HG03442 (cell line): Measurements from ENCODE around the gene GPAM.
A peak's percentile ranks its signal among the peaks of the same experiment; 100 is the strongest.
"Not testable (repeated sequence)": the region's sequence is repeated elsewhere in the genome, so short reads cannot be mapped to it uniquely, and the experiment has no call there.

Experiments
- ATAC-seq: cut with Tn5 transposase; IDR thresholded peaks from one replicate; pipeline ENCODE4 v1.9.1; 2021; ENCODE audit warnings: mild to moderate bottlenecking, moderate library complexity; ENCODE audit not compliant: unreplicated experiment

The GPAM gene

DNA sequence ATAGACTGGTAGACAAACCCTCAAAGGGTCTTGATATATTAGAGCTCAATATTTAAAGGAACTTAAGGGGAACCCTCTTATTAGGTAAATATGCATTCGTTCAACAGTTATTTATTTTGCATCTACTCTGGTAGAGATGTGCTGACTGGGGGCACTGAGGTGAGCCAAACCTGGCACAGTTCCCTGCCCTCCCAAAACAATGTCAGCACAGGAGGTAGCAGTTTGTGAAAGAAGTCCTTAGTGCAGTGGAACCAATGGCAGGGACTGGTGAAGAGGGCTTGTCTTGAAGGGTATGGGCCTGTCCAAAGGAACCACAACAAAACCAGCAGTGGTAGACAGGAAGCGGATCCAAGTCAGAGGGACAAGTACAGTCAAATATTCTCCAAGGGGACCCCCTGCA is 32.6 kb upstream of the GPAM start:
- no peak for ATAC-seq

DNA sequence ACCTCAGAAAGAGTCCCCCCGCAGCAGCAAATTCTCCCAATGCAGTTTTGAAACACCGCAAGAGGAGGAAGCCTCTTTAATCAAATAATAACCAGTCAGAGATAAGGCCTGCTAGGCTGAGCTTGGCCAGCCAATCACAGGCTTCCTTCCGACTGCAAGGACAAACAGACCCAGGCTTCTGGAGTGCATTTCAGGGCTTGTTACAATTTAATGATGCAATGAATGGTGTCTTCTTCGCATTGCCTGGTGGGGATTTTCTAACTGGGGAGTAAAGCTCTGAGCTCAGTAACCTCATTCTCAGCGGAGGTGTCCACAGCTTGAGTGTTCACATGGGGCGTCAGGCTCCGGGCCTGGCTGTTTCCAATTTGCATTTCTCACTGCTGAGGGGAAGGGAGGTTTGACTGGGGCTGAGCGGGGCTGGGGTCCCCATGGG is 31.8 kb upstream of the GPAM start:
- ATAC-seq = no peak

DNA sequence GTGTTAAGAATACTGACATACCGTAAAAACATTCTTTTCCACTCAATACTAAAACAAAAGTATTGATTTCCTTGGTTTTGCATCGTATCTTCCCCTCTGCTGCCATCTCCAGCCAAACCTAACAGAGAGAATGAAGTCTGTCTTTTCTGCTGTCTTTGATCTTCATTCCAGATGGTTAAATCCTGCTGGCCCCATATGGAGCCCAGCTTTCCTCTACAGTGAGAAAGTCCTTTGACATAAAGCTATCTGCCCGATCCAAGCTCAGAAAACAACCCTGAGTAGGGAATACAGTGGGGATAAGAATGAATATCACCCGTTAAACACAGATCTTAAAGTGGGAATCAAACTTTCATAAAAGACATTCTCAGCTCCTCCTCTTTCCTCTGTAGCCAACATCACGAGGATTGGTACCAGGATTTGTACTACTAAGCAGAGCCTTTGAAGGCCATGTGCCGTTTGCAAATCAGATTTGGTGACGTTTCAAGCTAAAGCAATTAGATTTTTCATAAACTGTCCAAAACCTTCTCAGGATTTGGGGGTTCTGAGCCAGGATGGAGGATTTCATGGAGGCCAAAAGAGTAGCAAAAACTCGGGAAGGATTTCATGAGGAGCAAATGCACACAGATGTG is 30.8 kb upstream of the GPAM start:
- ATAC-seq = no peak

DNA sequence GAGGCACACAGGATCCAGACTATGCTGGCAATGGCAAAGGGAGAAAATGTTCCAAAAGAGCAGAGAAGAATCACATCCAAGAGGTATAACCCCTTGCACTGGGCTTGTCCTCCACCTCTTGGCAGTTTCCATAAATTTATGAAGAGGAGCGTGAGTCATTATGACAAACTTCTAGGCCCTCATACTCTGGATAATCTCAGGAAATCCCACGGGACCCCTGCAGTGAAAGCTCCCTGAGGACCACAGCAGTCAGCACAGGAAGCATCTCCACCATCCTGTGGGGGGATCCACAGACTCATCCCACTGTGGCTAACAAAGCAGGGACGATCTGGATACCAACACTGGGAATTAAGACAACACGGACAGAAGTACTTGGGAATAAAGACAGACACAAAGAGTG is 30.3 kb upstream of the GPAM start:
- no peak for ATAC-seq

DNA sequence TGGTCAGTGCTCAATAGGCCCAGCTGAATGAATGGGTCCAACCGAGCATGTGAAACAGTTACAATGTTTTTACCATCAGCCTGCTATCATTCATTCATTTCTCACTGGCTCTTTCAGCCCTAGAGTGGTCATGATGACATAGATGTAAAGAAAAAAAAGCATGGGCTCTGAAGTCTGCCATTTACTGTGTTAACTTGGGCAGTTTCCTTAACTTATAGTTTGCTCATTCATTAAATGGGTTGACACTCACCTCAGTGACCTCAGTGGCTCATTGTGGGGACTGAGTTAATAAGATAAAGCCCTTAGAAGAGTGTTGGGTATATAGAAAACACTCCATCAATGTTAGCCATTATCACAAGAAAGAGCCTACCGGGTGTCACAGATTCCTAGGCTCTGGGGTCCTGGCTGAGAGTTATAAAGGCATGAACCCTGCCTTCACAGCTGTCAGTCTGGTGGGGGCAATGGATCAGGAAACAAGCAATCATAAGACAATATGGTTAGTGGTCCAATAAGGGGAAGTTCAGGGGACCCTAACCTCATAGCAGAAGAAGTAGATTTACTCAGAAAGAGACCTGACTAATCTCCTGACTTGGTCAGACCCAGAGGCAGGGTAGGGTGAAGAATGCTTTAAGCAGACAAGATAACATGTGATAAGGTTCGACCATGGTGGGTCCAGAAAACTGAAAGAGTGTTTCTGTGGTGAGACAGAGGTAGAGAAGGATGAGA is 29.7 kb upstream of the GPAM start:
- ATAC-seq = peak; percentile 67

DNA sequence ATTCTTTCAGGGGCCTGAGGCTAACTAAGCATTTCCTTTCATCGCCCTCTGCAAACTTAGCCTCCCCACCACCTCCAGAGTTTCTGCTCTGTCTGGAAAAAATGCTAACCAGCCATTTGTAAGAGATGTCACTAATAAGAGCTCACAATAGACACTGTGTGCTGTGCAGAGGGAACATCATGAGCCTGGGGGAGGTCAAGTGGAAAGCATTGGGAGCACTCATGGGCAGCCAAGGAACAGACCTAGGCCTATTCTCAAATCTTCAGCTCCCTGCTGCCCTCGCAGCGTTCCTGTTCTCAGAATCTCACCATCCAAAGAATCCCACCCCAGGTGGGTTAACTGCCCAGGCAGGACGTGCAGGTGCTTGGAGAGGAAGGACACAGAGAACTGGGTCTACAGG is 27.1 kb upstream of the GPAM start:
- ATAC-seq = no peak

DNA sequence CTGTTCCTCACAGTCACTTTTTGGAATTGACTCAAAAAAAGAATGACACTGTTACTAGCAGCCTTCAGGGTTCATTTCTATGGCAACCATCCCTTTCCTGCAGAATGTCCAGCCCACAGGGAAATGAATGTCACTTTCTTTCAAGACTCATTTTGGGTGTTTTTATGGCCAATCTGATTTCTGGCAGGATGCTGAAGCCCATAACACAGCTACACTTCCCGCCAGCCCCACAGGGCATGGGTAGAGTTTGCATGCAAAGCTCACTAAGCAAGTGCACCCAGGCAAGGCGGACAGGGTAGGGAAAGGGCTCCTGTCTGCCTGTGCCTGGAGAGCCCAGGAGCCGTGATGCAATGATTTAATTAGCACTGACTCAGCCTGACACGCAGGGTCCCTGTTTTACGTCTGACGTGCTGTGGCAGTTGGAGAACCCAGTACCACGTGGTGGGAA is 26.1 kb upstream of the GPAM start:
- ATAC-seq = no peak

DNA sequence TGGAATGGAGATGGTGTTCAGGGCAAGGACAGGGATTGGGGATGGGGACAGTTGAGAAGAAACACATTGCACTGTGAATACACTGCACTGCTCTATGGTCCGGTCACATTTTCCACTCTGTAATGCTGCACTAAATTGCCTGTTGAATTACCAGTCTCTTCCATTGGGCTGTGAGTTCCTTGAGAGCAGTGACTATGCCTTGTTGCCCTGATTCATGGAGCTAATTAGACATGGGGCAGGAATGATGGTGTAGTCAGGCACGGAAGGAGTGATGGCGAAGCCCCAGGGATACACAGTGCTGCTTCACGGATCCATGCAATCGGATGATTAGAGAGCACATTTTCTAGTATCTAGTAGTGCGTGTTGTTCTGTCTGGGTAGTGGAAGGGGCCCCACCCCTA is 25.4 kb upstream of the GPAM start:
- no peak for ATAC-seq

DNA sequence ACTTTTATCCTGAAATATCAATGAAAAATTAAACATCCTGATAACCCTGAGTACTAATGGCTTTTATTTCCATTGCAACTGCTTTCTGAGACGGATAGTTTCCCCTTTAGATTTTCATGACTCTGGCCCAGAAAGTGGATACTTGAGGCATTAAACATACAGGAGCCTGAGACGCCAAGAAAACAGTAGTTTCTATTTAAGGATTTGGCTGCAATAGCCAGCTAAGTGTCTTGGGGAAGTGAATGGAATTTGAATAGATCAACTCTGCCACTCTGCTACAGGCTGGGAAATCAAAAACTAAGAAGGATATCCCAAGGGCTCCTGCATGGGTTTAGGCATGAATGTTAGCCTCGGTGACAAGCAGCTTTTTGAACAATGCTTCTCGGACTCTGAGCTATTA is 24.7 kb upstream of the GPAM start:
- ATAC-seq = no peak

DNA sequence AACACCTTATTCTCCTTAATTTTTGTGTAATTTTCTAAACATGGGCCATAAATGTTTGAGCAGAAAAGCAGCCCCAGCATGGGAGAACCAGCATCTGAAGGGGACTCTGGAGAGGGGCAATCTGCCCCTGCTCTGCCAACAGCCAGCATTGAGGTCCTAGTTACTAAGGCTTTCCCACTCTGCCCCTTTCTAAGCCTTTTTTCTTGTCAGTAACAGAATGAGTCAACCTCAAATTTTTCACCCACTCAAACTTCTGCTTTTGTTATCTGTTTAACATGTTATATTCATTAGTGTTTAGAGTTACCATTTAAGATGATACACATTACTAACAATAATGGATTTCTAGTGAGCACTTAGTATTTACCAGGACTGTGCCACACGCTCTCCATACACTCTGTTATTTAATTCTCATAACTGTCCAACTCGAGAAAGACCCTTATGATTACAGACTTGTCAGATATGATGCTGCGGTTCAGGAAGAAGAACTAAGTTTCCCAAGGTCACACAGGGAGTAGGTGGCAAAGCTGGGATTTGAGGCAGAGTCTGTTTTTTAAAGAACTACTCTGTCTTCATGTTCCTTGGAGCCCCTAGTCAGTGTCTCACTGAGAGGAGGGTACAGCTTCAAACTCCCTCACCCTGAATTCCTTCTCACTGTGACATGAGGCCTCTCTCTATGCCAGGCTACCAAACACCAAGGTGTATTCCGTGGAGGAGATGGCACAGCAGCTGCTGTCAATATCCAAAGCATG is 19.9 kb upstream of the GPAM start:
- peak; percentile 74 for ATAC-seq

DNA sequence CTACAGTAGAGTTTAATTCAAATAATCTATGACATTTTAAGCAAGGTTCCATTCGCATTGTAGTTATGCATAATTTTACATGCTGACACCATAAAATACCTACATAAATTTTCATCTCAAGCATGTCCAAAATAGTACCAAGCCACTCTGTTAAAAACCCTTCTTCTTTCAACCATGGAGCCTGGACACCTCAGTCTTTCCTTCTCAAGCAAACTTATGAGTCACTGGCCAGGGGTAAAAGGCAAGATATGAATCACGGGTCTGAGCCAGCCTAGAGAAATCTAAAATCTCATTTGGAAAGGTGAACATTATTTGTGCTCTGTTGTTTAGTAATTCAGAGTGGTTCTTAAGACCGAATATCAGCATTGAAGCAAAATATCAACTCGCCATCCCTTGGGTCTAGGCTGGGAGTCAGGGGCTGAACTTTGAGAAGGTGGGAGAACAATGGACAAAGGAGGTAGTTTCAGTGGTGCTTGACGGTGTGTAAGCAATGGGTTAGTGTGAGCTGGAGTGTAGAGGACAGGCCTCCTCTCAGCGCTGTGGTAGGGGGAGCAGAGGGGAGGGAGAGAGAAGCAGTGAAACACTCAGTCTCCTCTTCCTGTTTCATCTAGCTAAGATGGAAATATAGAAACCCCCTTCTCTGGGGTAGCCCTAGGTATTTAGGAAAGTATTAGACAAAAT is 19.1 kb upstream of the GPAM start:
- peak; percentile 92 for ATAC-seq

DNA sequence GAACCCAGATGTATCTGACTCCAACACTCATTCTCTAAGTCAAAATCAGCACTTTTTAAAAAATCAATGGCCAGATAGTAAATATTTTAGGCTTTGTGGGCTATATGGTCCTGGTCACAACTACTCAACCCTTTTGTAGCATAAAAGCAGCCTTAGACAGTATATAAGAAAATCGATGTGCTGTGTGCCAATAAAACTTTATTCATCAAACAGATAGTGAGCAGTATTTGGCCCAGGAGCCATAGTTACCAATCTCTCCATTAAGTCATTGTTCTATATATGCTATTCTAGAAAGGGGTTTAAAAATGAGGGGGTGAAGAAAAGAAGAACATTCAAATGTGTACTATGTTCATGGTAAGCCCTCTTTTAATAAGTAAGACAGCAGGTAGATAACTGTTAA is 18.5 kb upstream of the GPAM start:
- ATAC-seq = no peak

DNA sequence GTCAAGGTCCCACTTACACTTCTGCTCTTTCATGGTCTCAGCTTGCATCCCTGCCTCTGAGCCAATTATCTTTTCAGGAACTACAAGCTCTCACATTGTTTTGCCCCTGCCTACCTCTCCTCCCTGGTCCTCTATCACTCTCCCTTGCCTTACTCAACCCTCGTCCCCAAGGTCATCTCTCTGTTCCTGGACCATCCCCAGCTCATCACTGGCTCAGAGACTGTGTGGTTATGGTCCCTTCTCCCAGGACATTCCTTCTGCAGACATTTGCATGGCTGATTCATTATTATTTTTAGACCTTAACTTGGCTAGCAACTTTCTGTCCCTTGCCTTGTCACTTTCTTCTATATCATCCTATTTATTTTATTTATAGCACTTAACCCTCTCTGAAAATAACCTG is 17.8 kb upstream of the GPAM start:
- no peak for ATAC-seq

DNA sequence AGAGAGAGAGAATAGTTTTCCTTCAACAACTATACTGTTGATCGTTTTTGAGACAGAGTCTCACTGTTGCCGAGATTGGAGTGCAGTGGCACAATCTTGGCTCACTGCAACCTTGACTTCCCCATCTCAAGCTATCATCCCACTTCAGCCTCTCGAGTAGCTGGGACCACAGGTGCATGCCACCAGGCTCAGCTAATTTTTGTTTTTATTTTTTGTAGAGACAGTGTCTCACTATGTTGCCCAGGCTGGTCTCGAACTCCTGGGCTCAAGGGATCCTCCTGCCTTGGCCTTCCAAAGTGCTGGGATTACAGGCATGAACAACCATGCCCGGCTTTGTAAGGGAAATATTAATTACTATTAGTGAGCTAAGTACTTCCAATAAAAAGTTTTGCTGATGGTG is 16.7 kb upstream of the GPAM start:
- ATAC-seq = not testable (repeated sequence)

DNA sequence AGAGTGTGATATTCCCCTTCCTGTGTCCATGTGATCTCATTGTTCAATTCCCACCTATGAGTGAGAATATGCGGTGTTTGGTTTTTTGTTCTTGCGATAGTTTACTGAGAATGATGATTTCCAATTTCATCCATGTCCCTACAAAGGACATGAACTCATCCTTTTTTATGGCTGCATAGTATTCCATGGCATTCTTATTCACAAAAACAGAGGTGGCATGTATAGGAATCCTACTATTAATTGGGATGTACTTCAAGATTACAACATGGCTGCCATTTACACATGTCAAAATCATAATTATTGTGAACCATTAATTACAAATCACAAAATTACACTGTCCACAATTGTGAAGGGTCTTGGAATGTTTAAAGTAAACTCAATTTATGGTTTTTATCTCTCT is 14.1 kb upstream of the GPAM start:
- ATAC-seq = not testable (repeated sequence)

DNA sequence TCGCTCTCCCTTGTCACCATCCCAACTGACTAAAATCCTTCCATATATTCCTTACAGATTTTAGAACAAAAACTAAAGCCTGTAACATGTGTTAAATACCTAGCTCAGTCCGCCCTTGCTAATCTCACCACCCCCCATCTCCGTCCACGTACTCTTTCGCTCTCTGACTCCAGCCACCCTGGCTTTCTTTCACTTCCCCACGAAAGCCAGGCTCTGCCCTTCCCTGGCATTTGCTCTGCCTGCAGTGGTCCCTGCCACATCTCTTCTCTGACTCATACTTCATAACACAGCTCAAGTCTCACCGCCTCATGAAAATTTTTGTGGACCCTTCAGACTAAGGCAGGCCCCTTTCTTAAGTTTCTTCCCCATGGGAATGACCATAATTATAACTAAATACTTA is 11.7 kb upstream of the GPAM start:
- no peak for ATAC-seq

DNA sequence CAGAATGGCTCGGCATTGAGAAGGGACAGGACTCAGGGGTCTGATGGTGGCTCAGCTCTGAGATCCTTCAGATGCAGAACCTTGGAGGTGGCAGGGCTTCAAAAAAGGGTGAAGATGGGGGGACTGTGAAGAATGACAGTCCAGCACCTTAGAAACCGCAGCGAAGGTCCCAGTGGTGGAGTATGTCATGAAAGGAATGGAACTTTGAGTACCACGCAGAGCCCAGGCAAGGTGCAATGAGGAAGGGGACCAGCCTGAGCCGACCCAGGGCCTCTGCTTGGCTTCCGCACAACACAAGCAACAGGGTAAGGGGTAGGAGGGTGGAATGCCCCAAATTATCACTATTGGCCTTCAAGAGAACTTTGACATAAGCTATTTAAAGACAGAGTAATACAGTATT is 8.2 kb upstream of the GPAM start:
- ATAC-seq = no peak

DNA sequence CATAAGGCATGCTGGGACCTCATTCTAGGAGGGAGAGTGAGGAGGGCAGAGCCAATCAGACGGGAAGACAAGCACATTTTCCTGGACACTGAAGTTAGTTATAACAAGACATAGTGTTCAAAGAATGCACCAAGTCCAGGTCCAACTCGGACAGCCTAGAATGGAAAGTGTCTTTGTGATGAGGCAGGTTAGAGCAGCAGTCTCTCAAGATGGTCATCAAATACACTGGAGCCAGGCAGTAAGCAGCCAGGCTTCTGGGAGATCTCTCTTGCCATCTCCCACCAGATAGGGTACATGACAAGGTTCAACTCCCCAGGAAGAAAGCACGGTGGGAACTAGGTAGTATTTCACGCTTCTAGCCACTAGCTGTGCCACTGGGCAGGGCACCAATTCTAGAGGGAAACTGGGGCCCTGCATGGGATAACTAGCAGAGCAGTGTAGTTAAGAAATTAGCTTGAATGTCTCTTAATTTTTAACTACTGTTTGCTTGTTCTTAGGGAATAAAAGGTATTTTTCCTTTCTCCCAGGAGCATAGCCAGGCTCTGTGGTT is 7.6 kb upstream of the GPAM start:
- no peak for ATAC-seq

DNA sequence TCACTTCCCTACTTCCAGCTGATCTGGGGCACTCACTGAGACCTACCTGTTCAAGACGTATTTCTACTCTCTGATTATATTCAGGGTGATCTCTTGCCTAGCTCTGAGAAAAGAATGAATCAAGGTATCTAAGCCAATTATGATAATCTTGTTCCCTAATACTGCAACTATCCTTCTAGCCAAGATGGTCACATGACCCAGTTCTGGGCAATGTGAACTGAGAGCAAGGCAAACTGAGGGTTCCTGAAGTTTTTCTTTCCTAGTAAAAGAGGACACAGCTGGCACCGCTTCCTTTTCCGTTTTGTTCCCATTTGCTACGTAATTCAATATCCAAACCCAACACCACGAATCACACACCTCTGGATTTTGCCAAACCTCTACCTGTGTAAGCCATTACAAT is 5.9 kb upstream of the GPAM start:
- no peak for ATAC-seq

DNA sequence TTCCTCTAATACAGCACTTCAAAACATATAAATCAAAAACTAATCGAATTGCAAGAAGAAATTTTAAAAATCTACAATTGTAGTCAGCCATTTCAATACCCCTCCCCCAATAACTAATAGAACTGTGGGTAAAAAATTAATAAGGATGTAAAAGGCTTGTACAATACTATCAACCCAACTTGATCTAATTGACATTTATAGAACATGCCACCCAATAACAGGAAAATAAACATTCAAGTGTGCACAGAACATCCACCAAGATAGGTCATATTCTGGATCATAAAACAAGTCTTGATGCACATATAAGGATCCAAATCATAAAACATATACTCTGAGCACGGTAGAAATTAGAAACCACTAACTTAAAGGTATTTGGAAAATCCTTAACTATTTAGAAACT is 4.0 kb upstream of the GPAM start:
- ATAC-seq = no peak

DNA sequence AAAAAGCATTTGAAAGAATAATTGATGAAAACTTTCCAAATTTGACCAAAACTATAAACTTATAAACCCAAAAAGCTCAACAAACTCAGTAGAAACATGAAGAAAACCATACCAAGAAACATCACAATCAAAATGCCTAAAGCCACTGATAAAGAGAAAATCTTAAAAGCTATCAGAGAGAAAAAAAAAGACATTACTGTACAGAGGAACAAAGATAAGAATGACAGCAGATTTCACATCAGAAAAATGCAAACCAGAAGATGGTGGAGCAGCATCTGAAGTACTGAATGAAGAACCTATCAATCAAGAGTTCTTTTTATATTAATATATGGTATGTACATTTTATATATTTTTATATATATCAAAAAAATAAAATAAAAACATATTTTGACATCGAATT is 2.4 kb upstream of the GPAM start:
- ATAC-seq = no peak
